SK-N-DZ (cell line): ENCODE measurements around the gene PRADC1.
"Not testable (repeated sequence)": the region's sequence is repeated elsewhere in the genome, so short reads cannot be mapped to it uniquely, and the experiment has no call there.

Source experiments
- DNase-seq: peaks from one replicate; pipeline ENCODE4 v3.0.0-alpha.2; 2015; ENCODE audit warnings: low spot score

PRADC1 gene

GRCh38 chr2:73203055-73203681 lies 29.9 kb downstream of the PRADC1 start:
- DNase-seq: no peak

- DNase-seq: no peak
Observed at GRCh38 chr2:73202156-73203054, 30.6 kb downstream of the PRADC1 start, which contains the start of gene NOTO. TSS of gene NOTO (plus strand) at chr2:73202574. CDS start at chr2:73202667, 93 bp downstream.

- not testable (repeated sequence) for DNase-seq
Observed at GRCh38 chr2:73200281-73200680, 32.8 kb downstream of the PRADC1 start.

DNA sequence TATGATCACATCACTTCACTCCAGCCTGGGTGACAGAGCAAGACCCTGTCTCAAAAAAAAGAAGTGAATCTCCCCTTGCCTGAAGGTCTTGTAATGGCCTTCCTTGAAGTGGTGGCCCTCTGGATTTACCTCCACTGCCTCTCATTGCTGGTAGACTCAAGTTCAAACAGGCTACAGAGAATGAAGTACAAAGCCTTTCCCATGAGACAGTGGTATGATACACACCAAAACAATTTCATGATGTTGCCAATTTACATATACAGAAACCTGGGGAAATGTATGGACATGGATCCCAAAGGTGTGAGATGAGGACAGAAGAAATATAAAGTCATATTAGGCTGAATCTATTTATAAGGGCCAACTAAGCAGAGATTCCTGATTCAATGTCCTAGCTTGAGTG lies 35.5 kb downstream of the PRADC1 start:
- DNase-seq: no peak

DNA sequence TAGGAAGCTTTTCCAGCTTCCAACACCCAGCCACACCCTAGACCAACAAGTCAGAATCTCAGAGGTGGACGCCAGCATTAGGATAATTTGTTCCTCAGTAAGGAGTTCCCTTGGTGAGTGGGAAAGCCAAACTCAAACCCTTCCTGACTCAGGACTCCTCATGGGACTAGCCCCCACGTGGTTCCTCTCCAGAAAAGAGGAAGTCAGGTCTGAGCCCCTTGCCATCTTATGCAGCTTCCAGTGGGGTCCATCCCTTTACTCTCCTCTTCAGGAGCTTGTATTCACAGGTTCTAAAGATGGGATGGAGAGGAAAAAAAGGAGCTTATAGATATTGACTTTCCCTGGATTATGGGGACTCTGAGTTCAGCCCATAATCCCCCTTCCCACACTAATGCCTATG lies 45.5 kb downstream of the PRADC1 start:
- DNase-seq: no peak

DNA sequence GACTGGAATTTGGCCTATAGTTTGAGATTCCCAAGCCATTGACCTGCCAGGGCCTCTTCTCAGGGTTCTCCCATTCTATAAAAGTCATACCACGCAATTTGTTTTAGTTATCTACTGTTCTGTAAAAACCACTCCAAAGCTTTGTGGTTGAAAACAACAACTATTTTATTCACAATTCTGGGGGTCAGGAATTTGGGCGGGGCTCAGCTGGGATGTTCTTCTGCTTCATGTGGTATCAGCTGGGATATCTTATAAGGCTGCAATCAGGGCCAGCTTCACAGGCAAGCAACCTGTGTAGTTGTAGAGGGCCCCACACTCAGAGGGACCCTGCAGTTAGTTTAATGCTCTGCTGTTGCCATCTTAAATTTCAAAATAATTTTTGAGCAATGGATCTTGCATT lies 47.1 kb downstream of the PRADC1 start:
- no peak for DNase-seq
